H1 (cell line): Measurements from ENCODE around the gene CHRM3. TPM values are rescaled to one million over a fixed set of nuclear protein-coding genes. Genes with fewer than 3 reads are reported as not detected.

Experiments used
- CTCF ChIA-PET: fragments of 300-600 bp; sonication (Branson Sonifier 250); formaldehyde crosslinking; loops from one replicate; lab custom pipeline; 2021; ENCODE audit not compliant: partially characterized antibody; lab: Charles Lee
- POLR2A ChIA-PET: fragments of 300-600 bp; sonication (Branson Sonifier 250); formaldehyde crosslinking; loops from one replicate; lab custom pipeline; 2021; ENCODE audit warnings: inconsistent platforms; ENCODE audit not compliant: partially characterized antibody; lab: Charles Lee
- DNase-seq, 2 experiments: peaks; one replicate each; pipeline versions ENCODE4 v3.0.0 to v3.0.0-alpha.2; 2010 to 2022; ENCODE audit warnings: low spot score in 2 of 2, low read depth in 1 of 2, mixed read lengths in 1 of 2
- FAIRE-seq: peaks from 2 replicates; lab custom pipeline; 2011; peaks lifted over from hg19 to GRCh38; lab: Jason Lieb, UNC
- H2AFZ ChIP-seq: 2 replicates; pipeline ENCODE4 v1.8.1; 2012; ENCODE audit warnings: low read length, inconsistent platforms
- H2AK5ac ChIP-seq: 2 replicates; pipeline ENCODE4 v1.6.1; 2013; ENCODE audit warnings: low read depth, low read length
- H2BK120ac ChIP-seq: replicated peaks from 2 replicates; pipeline ENCODE3; 2013; ENCODE audit warnings: low read depth, low read length, inconsistent platforms
- H2BK12ac ChIP-seq: 2 replicates; pipeline ENCODE4 v1.6.1; 2013; ENCODE audit warnings: low read depth, low read length
- H2BK15ac ChIP-seq: 2 replicates; pipeline ENCODE4 v1.6.1; 2013; ENCODE audit warnings: low read length
- H2BK20ac ChIP-seq: 2 replicates; pipeline ENCODE4 v1.6.1; 2013; ENCODE audit warnings: low read length
- H2BK5ac ChIP-seq: 2 replicates; pipeline ENCODE4 v1.6.1; 2013; ENCODE audit warnings: low read depth, low read length
- H3K14ac ChIP-seq: 2 replicates; pipeline ENCODE4 v1.6.1; 2013; ENCODE audit warnings: inconsistent platforms; ENCODE audit not compliant: insufficient read length
- H3K18ac ChIP-seq: 2 replicates; pipeline ENCODE4 v1.6.1; 2013; ENCODE audit warnings: low read length; ENCODE audit errors: extremely low read depth
- H3K23ac ChIP-seq: 2 replicates; pipeline ENCODE4 v1.6.1; 2013; ENCODE audit warnings: inconsistent platforms; ENCODE audit not compliant: insufficient read length
- H3K23me2 ChIP-seq: 2 replicates; pipeline ENCODE4 v1.6.1; 2013; ENCODE audit warnings: low read depth, low read length
- H3K27ac ChIP-seq: 2 replicates; pipeline ENCODE4 v1.6.1; 2011; ENCODE audit warnings: low read depth, low read length, inconsistent platforms
- H3K27me3 ChIP-seq, 4 experiments: replicated peaks in 1 of 4; 1 replicate in 1 of 4; 2 replicates in 3 of 4; pipeline versions ENCODE4 v1.6.1 to v1.8.1; 2011 to 2013; ENCODE audit warnings: low read length in 3 of 4, mild to moderate bottlenecking in 3 of 4, inconsistent platforms in 2 of 4, mixed read lengths in 2 of 4, moderate library complexity in 1 of 4; ENCODE audit not compliant: control insufficient read depth in 3 of 4, insufficient read depth in 3 of 4; ENCODE audit errors: extremely low read depth in 1 of 4
- H3K36me3 ChIP-seq, 4 experiments: 2 replicates each; pipeline versions ENCODE4 v1.6.1 to v1.8.1; 2011 to 2013; ENCODE audit warnings: mild to moderate bottlenecking in 4 of 4, low read length in 3 of 4, moderate library complexity in 2 of 4, control low read depth in 1 of 4, inconsistent platforms in 1 of 4; ENCODE audit not compliant: insufficient read depth in 4 of 4, control insufficient read depth in 2 of 4
- H3K4ac ChIP-seq: replicated peaks from 2 replicates; pipeline ENCODE3; 2013; ENCODE audit warnings: low read length, low read depth, mixed read lengths, inconsistent platforms; ENCODE audit not compliant: insufficient read length
- H3K4me1 ChIP-seq, 4 experiments: replicated peaks in 1 of 4; 1 replicate in 1 of 4; 2 replicates in 3 of 4; pipeline versions ENCODE4 v1.6.1 to v1.8.1; 2011 to 2013; ENCODE audit warnings: low read length in 3 of 4, inconsistent platforms in 2 of 4, mixed read lengths in 1 of 4; ENCODE audit not compliant: insufficient read depth in 4 of 4, control insufficient read depth in 3 of 4
- H3K4me2 ChIP-seq, 2 experiments: 2 replicates each; pipeline versions ENCODE4 v1.6.1 to v1.8.1; 2011 to 2013; ENCODE audit warnings: low read depth in 2 of 2, low read length in 2 of 2, control low read depth in 1 of 2, inconsistent platforms in 1 of 2, mild to moderate bottlenecking in 1 of 2; ENCODE audit not compliant: insufficient read depth in 1 of 2
- H3K4me3 ChIP-seq, 4 experiments: fragments of 200-600, 300-600 bp in 1 of 4; sonication (generic), shearing (Covaris generic), sonication (Bioruptor Twin) in 1 of 4; 2 replicates each; pipeline versions ENCODE4 v1.5.1 to v1.8.1; 2011 to 2016; ENCODE audit warnings: low read length in 4 of 4, low read depth in 3 of 4, control low read depth in 2 of 4, inconsistent platforms in 2 of 4, mild to moderate bottlenecking in 2 of 4, mixed read lengths in 1 of 4, moderate library complexity in 1 of 4; ENCODE audit not compliant: insufficient read depth in 2 of 4; ENCODE audit errors: extremely low read depth in 1 of 4
- H3K56ac ChIP-seq: replicated peaks from 2 replicates; pipeline ENCODE3; 2013; ENCODE audit warnings: low read depth, mild to moderate bottlenecking, mixed read lengths, low read length, inconsistent platforms; ENCODE audit not compliant: insufficient read length
- H3K79me1 ChIP-seq: 2 replicates; pipeline ENCODE4 v1.6.1; 2013; ENCODE audit warnings: low read depth, low read length, control low read depth
- H3K79me2 ChIP-seq, 2 experiments: 2 replicates each; pipeline versions ENCODE4 v1.6.1 to v1.8.1; 2012 to 2013; ENCODE audit warnings: low read length in 2 of 2, mild to moderate bottlenecking in 2 of 2, inconsistent platforms in 1 of 2; ENCODE audit not compliant: insufficient read depth in 2 of 2, control insufficient read depth in 1 of 2
- H3K9ac ChIP-seq, 4 experiments: replicated peaks in 1 of 4; 1 replicate in 1 of 4; 2 replicates in 3 of 4; pipeline versions ENCODE4 v1.6.1 to v1.8.1; 2011 to 2013; ENCODE audit warnings: low read depth in 3 of 4, low read length in 3 of 4, control low read depth in 2 of 4, mild to moderate bottlenecking in 2 of 4, moderate library complexity in 2 of 4, inconsistent platforms in 1 of 4; ENCODE audit errors: extremely low read depth in 1 of 4
- H3K9me3 ChIP-seq, 2 experiments: 2 replicates each; pipeline versions ENCODE4 v1.6.1 to v1.8.1; 2012 to 2013; ENCODE audit warnings: mild to moderate bottlenecking in 2 of 2, moderate library complexity in 2 of 2, control low read depth in 1 of 2, inconsistent platforms in 1 of 2, low read depth in 1 of 2, low read length in 1 of 2, mixed read lengths in 1 of 2; ENCODE audit not compliant: insufficient read depth in 2 of 2
- H4K20me1 ChIP-seq, 2 experiments: replicated peaks in 1 of 2; 2 replicates each; pipeline versions ENCODE3 to v1.8.1; 2011 to 2013; ENCODE audit warnings: inconsistent platforms in 2 of 2, low read length in 2 of 2, mild to moderate bottlenecking in 1 of 2; ENCODE audit not compliant: insufficient read depth in 2 of 2, control insufficient read depth in 1 of 2
- H4K5ac ChIP-seq: 2 replicates; pipeline ENCODE4 v1.6.1; 2013; ENCODE audit warnings: low read length, low read depth, mixed read lengths, inconsistent platforms; ENCODE audit not compliant: insufficient read length
- H4K8ac ChIP-seq: 2 replicates; pipeline ENCODE4 v1.8.0; 2013; ENCODE audit warnings: mild to moderate bottlenecking, moderate library complexity, low read length, inconsistent platforms; ENCODE audit not compliant: insufficient read depth; ENCODE audit errors: extremely low read depth
- H4K91ac ChIP-seq: replicated peaks from 2 replicates; pipeline ENCODE3; 2013; ENCODE audit warnings: low read length, mixed read lengths, inconsistent platforms; ENCODE audit not compliant: insufficient read length
- ASH2L ChIP-seq: fragments of 200-600, 300-600 bp; sonication (generic); IDR thresholded peaks from one replicate; pipeline ENCODE4 v1.7.1; 2017; ENCODE audit warnings: low read length
- BRCA1 ChIP-seq: IDR thresholded peaks from 2 replicates; pipeline ENCODE4 v1.6.1; 2012; ENCODE audit warnings: low read depth, low read length, improper control_type of control experiment
- CREB1 ChIP-seq: IDR thresholded peaks from 2 replicates; pipeline ENCODE4 v1.6.1; 2012; ENCODE audit warnings: inconsistent platforms
- E2F6 ChIP-seq: IDR thresholded peaks from 2 replicates; pipeline ENCODE4 v1.6.1; 2012; ENCODE audit warnings: inconsistent platforms
- EZH2 ChIP-seq: fragments of 200-600 bp; sonication (generic); IDR thresholded peaks from 2 replicates; pipeline ENCODE4 v1.7.1; 2012; ENCODE audit warnings: low read depth, mild to moderate bottlenecking, moderate library complexity, low read length, inconsistent platforms; ENCODE audit not compliant: severe bottlenecking
- FOSL1 ChIP-seq: IDR thresholded peaks from 2 replicates; pipeline ENCODE4 v1.6.1; 2011; ENCODE audit warnings: mild to moderate bottlenecking, low read depth, low read length, moderate library complexity; ENCODE audit not compliant: insufficient read depth
- JUND ChIP-seq: IDR thresholded peaks from 2 replicates; pipeline ENCODE4 v1.6.1; 2011; ENCODE audit warnings: mild to moderate bottlenecking, improper control_type of control experiment, low read length
- KDM4A ChIP-seq: IDR thresholded peaks from one replicate; pipeline ENCODE4 v1.7.1; 2012; ENCODE audit warnings: low read depth, mild to moderate bottlenecking, moderate library complexity, low read length, inconsistent platforms; ENCODE audit not compliant: severe bottlenecking
- KDM5A ChIP-seq: fragments of 200-600 bp; IDR thresholded peaks from 2 replicates; pipeline ENCODE4 v1.7.1; 2012; ENCODE audit warnings: mild to moderate bottlenecking, low read length, inconsistent platforms, mixed read lengths
- NRF1 ChIP-seq: IDR thresholded peaks from 2 replicates; pipeline ENCODE4 v1.6.1; 2011; ENCODE audit warnings: mild to moderate bottlenecking, low read depth, low read length, improper control_type of control experiment
- RAD21 ChIP-seq, 2 experiments: IDR thresholded peaks in 1 of 2; conservative IDR thresholded peaks in 1 of 2; 2 replicates each; pipeline ENCODE4 v1.6.1; 2011; ENCODE audit warnings: low read depth in 2 of 2, low read length in 2 of 2, improper control_type of control experiment in 1 of 2, inconsistent platforms in 1 of 2, mild to moderate bottlenecking in 1 of 2, moderate library complexity in 1 of 2
- SP1 ChIP-seq: IDR thresholded peaks from 2 replicates; pipeline ENCODE4 v1.6.1; 2011; ENCODE audit warnings: low read depth, low read length
- USF2 ChIP-seq: IDR thresholded peaks from 2 replicates; pipeline ENCODE4 v1.6.1; 2011; ENCODE audit warnings: low read length, improper control_type of control experiment
- ZNF274 ChIP-seq: IDR thresholded peaks from 2 replicates; pipeline ENCODE4 v1.7.0; 2012; ENCODE audit warnings: low read length, borderline replicate concordance; ENCODE audit errors: extremely low read depth
- WGBS, 2 experiments: shearing (Covaris generic) in 1 of 2; methylation state at CpG; one replicate each; pipeline versions ENCODE4 v1.1.6 to v1.1.7; 2013 to 2015; ENCODE audit warnings: low lambda C conversion rate in 2 of 2, mixed read lengths in 2 of 2, inconsistent platforms in 1 of 2, low coverage in 1 of 2, missing lambda C conversion rate in 1 of 2; ENCODE audit not compliant: insufficient replicate concordance in 2 of 2, insufficient coverage in 1 of 2, insufficient read length in 1 of 2; ENCODE audit errors: extremely low coverage in 1 of 2, missing lambda C conversion rate in 1 of 2; 5-methylcytosine and 5-hydroxymethylcytosine counted together
- polyA plus RNA-seq, 7 experiments: library from polyadenylated mRNA; depleted of rRNA in 3 of 7; stranded (reverse) in 5 of 7; unstranded in 2 of 7; fragments of >200 nt in 5 of 7; fragments of 200-250 nt in 2 of 7; gene quantifications; 1 replicate in 5 of 7; 2 replicates in 1 of 7; 4 replicates in 1 of 7; pipeline versions ENCODE4 v1.2.1 to v1.2.3, GENCODE V29; 2011 to 2013; ENCODE audit warnings: missing spikeins in 2 of 7, mixed read lengths in 2 of 7
- total RNA-seq: library from RNA; stranded (reverse); fragmentation: NEBNext Ultra II Directional; extraction: Animal tissue kit (Norgen Biotek cat#: 25700); gene quantifications from 2 replicates; pipeline ENCODE4 v1.2.1, GENCODE V29; 2021

Gene CHRM3
- total and polyA plus RNA-seq, 2 of the 8 experiments (the other 6 are each of a cell fraction or from before 2014, with no cell fraction given): 3.3 to 5.0 TPM

GRCh38 chr1:239432255-239432654, 45.9 kb downstream of the CHRM3 start:
- Histone ChIP-seq H3K79me1 (no peaks in the 10 kb centered on the region), H4K5ac (no peak overlapping the region), H3K4me3 (no peak overlapping the region), H3K56ac (no peak overlapping the region), H4K8ac (no peak overlapping the region), H3K23me2 (no peaks in the 10 kb centered on the region), H3K4me2 (no peak overlapping the region), H3K23ac (no peak overlapping the region), H2BK12ac (no peak overlapping the region), H2BK120ac (no peak overlapping the region), H3K18ac (no peak overlapping the region), H2AK5ac (no peak overlapping the region), H4K91ac (no peak overlapping the region), H2BK20ac (no peak overlapping the region), H2BK15ac (no peak overlapping the region), H2AFZ (no peak overlapping the region), H3K79me2 (no peaks in the 10 kb centered on the region; a peak in 1 of 4 replicates), H3K27ac (no peak overlapping the region), H3K27me3 (no peaks in the 10 kb centered on the region), H3K36me3 (no peaks in the 10 kb centered on the region), H3K9ac (no peak overlapping the region), H4K20me1 (no peaks in the 10 kb centered on the region), H3K4ac (no peak overlapping the region), H3K4me1 (no peaks in the 10 kb centered on the region), H3K14ac (no peak overlapping the region), H2BK5ac (no peak overlapping the region), H3K9me3 (no peaks in the 10 kb centered on the region)
- ChIA-PET POLR2A (no interaction called here), CTCF (no interaction called here)
- DNase-seq: no peak
- 88% methylated on average over 1 of the region's 1 CpG; no CpG with 5 or more reads in 1 of the 2 experiments for WGBS, 2 experiments
- no peak for FAIRE-seq
- no peak for TF ChIP-seq KDM4A
- no peak for TF ChIP-seq E2F6
- no peak for TF ChIP-seq KDM5A
- TF ChIP-seq JUND: no peak
- TF ChIP-seq NRF1: no peak
- TF ChIP-seq SP1: no peak
- TF ChIP-seq FOSL1: no peak
- TF ChIP-seq ASH2L: no peak
- no peak for TF ChIP-seq USF2
- no peak for TF ChIP-seq RAD21 (IDR thresholded peaks at IDR 0.05 in 1 of 2, conservative IDR thresholded peaks at IDR 0.05 in 1 of 2; ENCODE audit: low read depth in 2 of 2, low read length in 2 of 2)
- no peak for TF ChIP-seq EZH2
- TF ChIP-seq ZNF274: no peak
- no peak for TF ChIP-seq BRCA1
- no peak for TF ChIP-seq CREB1
